Nephron progenitor cell (in vitro differentiated cells): ENCODE data around the gene AP3D1.

ENCODE experiments used
- DNase-seq: peaks from one replicate; pipeline ENCODE4 v3.0.0; 2021
- H3K27ac Mint-ChIP-seq: 2 replicates; pipeline ENCODE4 v1.8.0; 2021; ENCODE audit warnings: mild to moderate bottlenecking, moderate library complexity, mixed read lengths
- H3K27me3 Mint-ChIP-seq: 2 replicates; pipeline ENCODE4 v1.8.0; 2021; ENCODE audit warnings: mild to moderate bottlenecking, low read depth, mixed read lengths; ENCODE audit not compliant: poor library complexity
- H3K36me3 Mint-ChIP-seq: 2 replicates; pipeline ENCODE4 v1.8.0; 2021; ENCODE audit warnings: low read depth, mixed read lengths
- H3K4me1 Mint-ChIP-seq: 2 replicates; pipeline ENCODE4 v1.8.0; 2021; ENCODE audit warnings: mixed read lengths
- H3K4me3 Mint-ChIP-seq: 2 replicates; pipeline ENCODE4 v1.8.0; 2021; ENCODE audit warnings: mild to moderate bottlenecking, moderate library complexity, mixed read lengths
- H3K9me3 Mint-ChIP-seq: 2 replicates; pipeline ENCODE4 v1.8.0; 2021; ENCODE audit warnings: mild to moderate bottlenecking, moderate library complexity, mixed read lengths
- TF ChIP-seq, protein P1 (sequence below): fragments of 200-600 bp; sonication (generic); IDR thresholded peaks from 2 replicates; pipeline ENCODE4 v1.5.0; 2021; ENCODE audit warnings: antibody characterized with exemption

AP3D1 gene

DNA sequence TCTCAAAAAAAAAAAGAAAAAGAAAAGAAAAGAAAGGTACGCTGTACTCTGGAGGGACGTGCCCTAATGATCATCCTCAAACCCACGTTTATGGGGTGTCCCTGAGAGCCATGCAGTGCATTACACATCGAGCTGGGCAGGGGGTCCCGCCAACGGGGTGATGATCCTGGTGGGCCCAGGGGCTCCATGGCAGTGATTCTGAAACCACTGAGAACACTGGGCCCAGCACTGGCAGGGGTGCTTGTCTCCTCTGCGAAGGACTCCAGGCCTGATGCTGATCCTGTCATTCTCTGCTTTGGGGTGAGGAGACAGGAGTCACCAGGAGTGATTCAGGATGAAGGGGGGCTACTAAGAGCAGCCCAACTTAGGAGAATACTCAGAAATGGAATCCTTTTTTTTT lies 74.0 kb downstream of the AP3D1 start:
- no peaks in the 10 kb centered on the region for H3K4me1 Mint-ChIP-seq
- no peak for DNase-seq
- TF ChIP-seq, protein P1, sequence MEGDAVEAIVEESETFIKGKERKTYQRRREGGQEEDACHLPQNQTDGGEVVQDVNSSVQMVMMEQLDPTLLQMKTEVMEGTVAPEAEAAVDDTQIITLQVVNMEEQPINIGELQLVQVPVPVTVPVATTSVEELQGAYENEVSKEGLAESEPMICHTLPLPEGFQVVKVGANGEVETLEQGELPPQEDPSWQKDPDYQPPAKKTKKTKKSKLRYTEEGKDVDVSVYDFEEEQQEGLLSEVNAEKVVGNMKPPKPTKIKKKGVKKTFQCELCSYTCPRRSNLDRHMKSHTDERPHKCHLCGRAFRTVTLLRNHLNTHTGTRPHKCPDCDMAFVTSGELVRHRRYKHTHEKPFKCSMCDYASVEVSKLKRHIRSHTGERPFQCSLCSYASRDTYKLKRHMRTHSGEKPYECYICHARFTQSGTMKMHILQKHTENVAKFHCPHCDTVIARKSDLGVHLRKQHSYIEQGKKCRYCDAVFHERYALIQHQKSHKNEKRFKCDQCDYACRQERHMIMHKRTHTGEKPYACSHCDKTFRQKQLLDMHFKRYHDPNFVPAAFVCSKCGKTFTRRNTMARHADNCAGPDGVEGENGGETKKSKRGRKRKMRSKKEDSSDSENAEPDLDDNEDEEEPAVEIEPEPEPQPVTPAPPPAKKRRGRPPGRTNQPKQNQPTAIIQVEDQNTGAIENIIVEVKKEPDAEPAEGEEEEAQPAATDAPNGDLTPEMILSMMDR, result no peak
- H3K27me3 Mint-ChIP-seq, result no peaks in the 10 kb centered on the region
- peaks cover 52% of the 10 kb centered on the region for H3K36me3 Mint-ChIP-seq
- no peak overlapping the region for H3K4me3 Mint-ChIP-seq
- no peaks in the 10 kb centered on the region for H3K9me3 Mint-ChIP-seq
- no peak overlapping the region for H3K27ac Mint-ChIP-seq

DNA sequence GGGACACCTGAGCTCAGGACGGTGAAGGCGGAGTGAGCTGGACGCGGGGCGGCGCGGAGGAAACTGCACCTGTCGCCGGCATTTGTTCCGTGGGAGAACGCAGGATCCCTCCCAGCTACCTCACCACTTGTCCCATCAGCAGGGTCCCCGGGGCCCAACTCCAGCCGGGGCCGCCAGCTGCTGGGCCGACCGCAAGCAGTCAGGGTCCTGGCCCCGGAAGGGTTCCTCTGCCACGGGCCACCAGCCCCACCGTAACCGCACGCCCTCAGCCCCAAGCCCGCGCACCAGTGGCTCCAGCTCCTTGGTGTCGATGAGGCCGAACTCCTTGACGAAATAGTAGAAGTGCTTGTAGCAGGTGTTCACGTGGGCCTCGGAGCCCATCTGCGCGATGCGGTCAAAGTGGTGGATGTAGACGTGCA lies 74.8 kb downstream of the AP3D1 start:
- H3K27me3 Mint-ChIP-seq, result no peaks in the 10 kb centered on the region
- peaks cover 58% of the 10 kb centered on the region for H3K36me3 Mint-ChIP-seq
- H3K27ac Mint-ChIP-seq, result no peak overlapping the region
- no peak for DNase-seq
- TF ChIP-seq, protein P1, result no peak
- H3K4me3 Mint-ChIP-seq, result no peak overlapping the region
- H3K4me1 Mint-ChIP-seq, result no peaks in the 10 kb centered on the region
- no peaks in the 10 kb centered on the region for H3K9me3 Mint-ChIP-seq

DNA sequence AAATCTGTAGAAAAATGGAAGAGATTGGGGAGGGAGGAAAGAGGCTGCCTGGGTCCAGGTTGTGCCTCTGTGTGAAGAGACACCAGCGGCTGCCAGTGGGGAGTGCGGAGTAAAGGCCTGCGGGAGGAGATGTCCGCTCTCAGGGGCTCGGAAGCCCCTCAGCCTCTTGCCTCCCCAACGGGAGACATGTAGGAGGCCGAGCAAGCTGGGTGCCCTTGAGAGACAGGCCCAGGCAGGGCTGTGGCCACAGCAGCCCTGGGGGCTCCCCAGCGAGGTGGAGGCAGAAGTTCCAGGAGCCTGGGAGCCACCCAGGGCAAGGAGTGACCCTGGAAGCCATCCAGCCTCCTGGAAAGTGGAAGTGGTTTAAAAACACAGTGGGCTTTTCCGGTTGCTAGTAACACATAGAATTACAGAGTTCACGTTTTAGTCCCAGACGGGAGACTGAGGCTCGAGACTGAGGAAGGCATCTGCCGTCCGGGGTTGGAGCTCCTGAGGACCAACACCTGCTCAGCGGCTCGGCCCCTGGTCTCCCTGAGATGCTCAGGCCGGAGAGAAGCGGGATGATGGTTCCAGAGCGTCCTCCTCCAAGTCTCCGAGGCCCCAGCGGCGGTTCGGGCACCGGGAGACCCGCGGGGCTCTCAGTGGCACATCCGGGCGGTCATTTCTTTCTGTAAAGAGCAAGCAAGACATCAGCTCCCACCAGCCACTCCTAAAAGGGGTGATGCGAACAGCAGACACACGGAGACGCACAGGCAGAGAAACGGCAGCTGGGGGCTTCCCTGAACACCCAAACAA lies 78.4 kb downstream of the AP3D1 start:
- TF ChIP-seq, protein P1, result no peak
- Mint-ChIP-seq H3K36me3 (peaks cover 53% of the 10 kb centered on the region), H3K27me3 (no peaks in the 10 kb centered on the region), H3K9me3 (no peaks in the 10 kb centered on the region), H3K27ac (peak overlapping the region; percentile 82), H3K4me3 (no peak overlapping the region), H3K4me1 (peaks cover 5% of the 10 kb centered on the region)
- no peak for DNase-seq

DNA sequence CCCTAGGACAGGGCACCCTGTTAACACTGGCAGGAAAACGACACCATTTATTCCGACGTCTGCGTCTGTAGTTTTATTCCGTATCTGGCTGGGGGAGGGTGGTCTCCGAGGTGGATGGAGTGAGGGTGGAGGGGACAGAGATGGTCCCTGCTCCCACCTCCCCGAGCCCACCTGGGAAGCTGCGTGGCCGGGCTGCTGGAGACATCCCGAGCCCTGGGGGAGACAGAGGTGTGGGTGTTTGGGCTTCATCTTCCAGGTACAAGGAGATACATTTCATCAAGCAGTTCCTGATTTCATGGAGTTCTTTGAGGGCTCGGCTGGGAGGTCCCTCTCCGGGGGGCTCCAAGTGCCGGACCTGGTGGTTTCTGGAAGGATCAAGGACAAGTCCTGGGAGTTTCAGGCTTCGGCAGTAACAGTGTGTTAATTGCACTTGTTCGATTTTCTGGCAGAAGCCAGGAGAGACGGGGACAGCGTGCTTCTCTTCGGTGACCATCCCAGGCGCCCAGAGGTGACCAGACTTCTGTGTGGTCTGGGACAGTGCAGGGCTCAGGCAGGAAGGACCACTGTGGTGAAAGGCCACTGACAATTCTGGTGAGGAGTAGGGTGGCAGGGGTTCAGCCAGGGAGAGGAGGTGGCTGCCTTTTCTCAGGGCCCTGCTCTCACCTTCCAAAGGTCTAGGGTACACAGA lies 80.2 kb downstream of the AP3D1 start:
- no peak for DNase-seq
- Mint-ChIP-seq H3K9me3 (no peaks in the 10 kb centered on the region), H3K4me3 (no peak overlapping the region), H3K36me3 (peaks cover 35% of the 10 kb centered on the region), H3K27ac (peak overlapping the region; percentile 92), H3K27me3 (no peaks in the 10 kb centered on the region), H3K4me1 (peaks cover 5% of the 10 kb centered on the region)
- TF ChIP-seq, protein P1, result no peak

DNA sequence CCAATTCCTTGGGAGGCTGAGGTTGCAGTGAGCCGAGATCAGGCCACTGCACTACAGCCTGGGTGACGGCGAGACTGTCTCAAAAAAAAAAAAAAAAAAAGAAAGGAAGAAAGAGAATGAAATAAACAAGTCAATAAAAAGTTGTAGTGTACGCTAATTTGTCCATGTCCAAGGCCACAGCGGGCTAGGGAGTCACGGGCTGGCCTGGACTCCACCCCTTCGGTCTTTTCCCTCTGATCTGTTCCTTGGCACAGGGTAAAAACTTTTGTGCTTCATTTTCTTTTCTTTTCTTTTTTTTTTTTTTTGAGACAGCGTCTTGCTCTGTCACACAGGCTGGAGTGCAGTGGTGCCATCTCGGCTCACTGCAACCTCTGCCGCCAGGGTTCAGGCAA lies 80.9 kb downstream of the AP3D1 start:
- Mint-ChIP-seq H3K9me3 (no peaks in the 10 kb centered on the region), H3K4me1 (peaks cover 5% of the 10 kb centered on the region), H3K4me3 (no peak overlapping the region), H3K27ac (peak overlapping the region; percentile 64), H3K27me3 (no peaks in the 10 kb centered on the region), H3K36me3 (peaks cover 31% of the 10 kb centered on the region)
- TF ChIP-seq, protein P1, result no peak
- no peak for DNase-seq
